Measurements from ENCODE around the gene NTM. TPM values are rescaled to one million over a fixed set of nuclear protein-coding genes. Genes with fewer than 3 reads are reported as not detected.

The NTM gene
- total and polyA plus RNA-seq, 2 donors (not counting 1 experiment from before 2014, with no cell fraction given): 12.3 to 28.6 TPM

DNA sequence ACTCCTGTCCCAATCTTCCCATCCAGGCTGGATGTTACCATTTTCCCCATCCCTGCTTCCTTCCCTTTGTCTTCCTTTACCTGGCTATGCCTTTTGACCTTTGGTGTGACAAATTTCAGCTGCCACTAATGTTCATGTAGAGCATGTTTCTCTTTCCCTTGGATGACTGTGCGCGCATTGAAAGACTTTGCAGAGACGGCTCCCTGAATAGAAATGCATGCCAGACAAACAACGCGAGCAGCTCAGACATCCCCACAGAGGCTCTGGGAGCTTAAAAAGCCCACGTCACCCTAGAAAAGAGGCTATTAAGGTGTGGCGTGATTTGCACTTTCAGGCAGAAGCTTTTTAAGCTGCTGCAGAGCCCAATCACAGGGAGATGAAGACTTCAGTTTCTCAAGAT lies 202.0 kb downstream of the NTM start:
- no peak for TF ChIP-seq EZH2 (IDR thresholded peaks at IDR 0.05; ENCODE audit: low read length, missing control alignments)
- TF ChIP-seq, protein P1, sequence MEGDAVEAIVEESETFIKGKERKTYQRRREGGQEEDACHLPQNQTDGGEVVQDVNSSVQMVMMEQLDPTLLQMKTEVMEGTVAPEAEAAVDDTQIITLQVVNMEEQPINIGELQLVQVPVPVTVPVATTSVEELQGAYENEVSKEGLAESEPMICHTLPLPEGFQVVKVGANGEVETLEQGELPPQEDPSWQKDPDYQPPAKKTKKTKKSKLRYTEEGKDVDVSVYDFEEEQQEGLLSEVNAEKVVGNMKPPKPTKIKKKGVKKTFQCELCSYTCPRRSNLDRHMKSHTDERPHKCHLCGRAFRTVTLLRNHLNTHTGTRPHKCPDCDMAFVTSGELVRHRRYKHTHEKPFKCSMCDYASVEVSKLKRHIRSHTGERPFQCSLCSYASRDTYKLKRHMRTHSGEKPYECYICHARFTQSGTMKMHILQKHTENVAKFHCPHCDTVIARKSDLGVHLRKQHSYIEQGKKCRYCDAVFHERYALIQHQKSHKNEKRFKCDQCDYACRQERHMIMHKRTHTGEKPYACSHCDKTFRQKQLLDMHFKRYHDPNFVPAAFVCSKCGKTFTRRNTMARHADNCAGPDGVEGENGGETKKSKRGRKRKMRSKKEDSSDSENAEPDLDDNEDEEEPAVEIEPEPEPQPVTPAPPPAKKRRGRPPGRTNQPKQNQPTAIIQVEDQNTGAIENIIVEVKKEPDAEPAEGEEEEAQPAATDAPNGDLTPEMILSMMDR (conservative IDR thresholded peaks at IDR 0.05 in 1 of 2, IDR thresholded peaks at IDR 0.05 in 1 of 2; ENCODE audit: low read depth in 1 of 2, low read length in 2 of 2): no peak
- H3K9me3 ChIP-seq (ENCODE audit: control insufficient read depth, insufficient read depth, low read depth, low read length): no peaks in the 10 kb centered on the region
- H3K4me1 ChIP-seq (ENCODE audit: control insufficient read depth, extremely low read depth, insufficient read depth, low read length): no peaks in the 10 kb centered on the region
- no peak overlapping the region for H3K4me2 ChIP-seq (ENCODE audit: extremely low read depth, insufficient read depth, low read length)
- no peak overlapping the region for H3K27ac ChIP-seq (ENCODE audit: insufficient read depth, low read length)
- no peaks in the 10 kb centered on the region for H4K20me1 ChIP-seq (ENCODE audit: control insufficient read depth, extremely low read depth, insufficient read depth, low read length)
- no peak overlapping the region for H3K4me3 ChIP-seq (replicated peaks in 1 of 4; ENCODE audit: control extremely low read depth in 1 of 4, insufficient read depth in 1 of 4, low read depth in 3 of 4, low read length in 4 of 4)
- no peak overlapping the region for H3K9ac ChIP-seq (ENCODE audit: insufficient read depth, low read length)
- H2AFZ ChIP-seq (ENCODE audit: low read length): no peak overlapping the region
- H3K36me3 ChIP-seq (ENCODE audit: control insufficient read depth, insufficient read depth, low read length): no peaks in the 10 kb centered on the region
- no peaks in the 10 kb centered on the region for H3K27me3 ChIP-seq (ENCODE audit: control insufficient read depth, insufficient read depth, low read length)
- no peaks in the 10 kb centered on the region for H3K79me2 ChIP-seq (ENCODE audit: control insufficient read depth, insufficient read depth, low read length)
- no peak for DNase-seq (ENCODE audit: low read depth in 2 of 2)

DNA sequence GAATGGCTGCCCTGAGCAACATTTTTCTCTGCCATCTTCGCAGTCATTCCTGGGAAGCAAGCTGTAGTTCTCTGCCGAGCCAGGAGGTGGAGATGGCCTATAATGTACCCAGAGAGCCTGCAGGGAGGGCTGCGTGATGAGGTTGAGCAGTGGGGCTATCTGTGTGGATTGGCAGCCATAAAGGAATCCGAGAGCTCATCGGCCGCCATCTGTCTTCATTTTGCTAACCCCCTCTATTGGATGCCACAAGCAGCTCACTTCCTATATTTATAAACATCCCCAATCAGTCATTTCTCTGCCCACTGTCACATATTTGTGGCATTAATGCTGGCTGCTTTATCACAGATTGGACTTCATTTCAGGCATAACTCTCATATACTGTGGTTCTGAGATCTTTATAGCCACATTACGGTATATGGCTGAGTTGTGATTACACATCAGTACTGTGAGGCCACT lies 209.5 kb downstream of the NTM start:
- no peak overlapping the region for H2AFZ ChIP-seq (ENCODE audit: low read length)

DNA sequence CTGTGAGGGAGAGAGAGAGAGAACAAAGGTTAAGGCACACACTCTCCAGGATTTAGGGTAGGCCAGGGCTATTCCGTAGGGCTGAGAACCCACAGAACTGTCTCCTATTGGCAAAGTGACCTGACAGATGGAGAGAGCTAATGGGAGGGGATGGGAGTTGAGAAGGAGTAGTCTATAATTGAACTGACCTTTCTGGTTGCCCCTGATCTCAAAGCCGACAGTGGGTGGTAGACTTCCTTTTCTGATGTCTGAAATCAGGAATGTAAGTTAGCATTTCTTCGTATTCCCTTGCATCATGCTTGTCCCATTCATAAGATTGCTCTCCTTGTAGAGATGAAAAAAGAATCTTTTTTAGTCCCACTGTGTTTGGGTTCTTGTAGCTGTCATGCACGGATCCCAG lies 210.1 kb downstream of the NTM start:
- no peak overlapping the region for H3K4me2 ChIP-seq (ENCODE audit: extremely low read depth, insufficient read depth, low read length)
- H3K4me1 ChIP-seq (ENCODE audit: control insufficient read depth, extremely low read depth, insufficient read depth, low read length): no peaks in the 10 kb centered on the region
- no peaks in the 10 kb centered on the region for H3K9me3 ChIP-seq (ENCODE audit: control insufficient read depth, insufficient read depth, low read depth, low read length)

More for the DNA sequence above, 209.5 kb downstream of the NTM start:
- no peak for TF ChIP-seq EZH2 (IDR thresholded peaks at IDR 0.05; ENCODE audit: low read length, missing control alignments)
- TF ChIP-seq, protein P1 (conservative IDR thresholded peaks at IDR 0.05 in 1 of 2, IDR thresholded peaks at IDR 0.05 in 1 of 2; ENCODE audit: low read depth in 1 of 2, low read length in 2 of 2): peak; percentile 66 to 70
- Histone ChIP-seq H3K9ac (ENCODE audit: insufficient read depth, low read length) (no peak overlapping the region), H3K27ac (ENCODE audit: insufficient read depth, low read length) (no peak overlapping the region), H3K4me1 (ENCODE audit: control insufficient read depth, extremely low read depth, insufficient read depth, low read length) (no peaks in the 10 kb centered on the region), H3K4me2 (ENCODE audit: extremely low read depth, insufficient read depth, low read length) (no peak overlapping the region), H3K4me3 (replicated peaks in 1 of 4; ENCODE audit: control extremely low read depth in 1 of 4, insufficient read depth in 1 of 4, low read depth in 3 of 4, low read length in 4 of 4) (no peak overlapping the region), H3K36me3 (ENCODE audit: control insufficient read depth, insufficient read depth, low read length) (no peaks in the 10 kb centered on the region), H3K9me3 (ENCODE audit: control insufficient read depth, insufficient read depth, low read depth, low read length) (no peaks in the 10 kb centered on the region), H3K27me3 (ENCODE audit: control insufficient read depth, insufficient read depth, low read length) (no peaks in the 10 kb centered on the region), H4K20me1 (ENCODE audit: control insufficient read depth, extremely low read depth, insufficient read depth, low read length) (no peaks in the 10 kb centered on the region), H3K79me2 (ENCODE audit: control insufficient read depth, insufficient read depth, low read length) (no peaks in the 10 kb centered on the region)
- DNase-seq (ENCODE audit: low read depth in 2 of 2): peak; percentile 43 to 97

More for the DNA sequence above, 210.1 kb downstream of the NTM start:
- TF ChIP-seq, protein P1 (conservative IDR thresholded peaks at IDR 0.05 in 1 of 2, IDR thresholded peaks at IDR 0.05 in 1 of 2; ENCODE audit: low read depth in 1 of 2, low read length in 2 of 2): no peak
- TF ChIP-seq EZH2 (IDR thresholded peaks at IDR 0.05; ENCODE audit: low read length, missing control alignments): no peak
- H3K27me3 ChIP-seq (ENCODE audit: control insufficient read depth, insufficient read depth, low read length): no peaks in the 10 kb centered on the region
- peak in 1 of 2 donors; percentile 89 for DNase-seq (ENCODE audit: low read depth in 2 of 2)
- H3K27ac ChIP-seq (ENCODE audit: insufficient read depth, low read length): no peak overlapping the region
- H4K20me1 ChIP-seq (ENCODE audit: control insufficient read depth, extremely low read depth, insufficient read depth, low read length): no peaks in the 10 kb centered on the region
- H2AFZ ChIP-seq (ENCODE audit: low read length): no peak overlapping the region
- no peaks in the 10 kb centered on the region for H3K36me3 ChIP-seq (ENCODE audit: control insufficient read depth, insufficient read depth, low read length)
- H3K79me2 ChIP-seq (ENCODE audit: control insufficient read depth, insufficient read depth, low read length): no peaks in the 10 kb centered on the region
- no peak overlapping the region for H3K4me3 ChIP-seq (replicated peaks in 1 of 4; ENCODE audit: control extremely low read depth in 1 of 4, insufficient read depth in 1 of 4, low read depth in 3 of 4, low read length in 4 of 4)
- H3K9ac ChIP-seq (ENCODE audit: insufficient read depth, low read length): no peak overlapping the region
